HepG2 (cell line): Measurements from ENCODE around the gene ZFPM1.

Experiments
- HNRNPK ChIP-seq: fragments of 200-400 bp; formaldehyde crosslinking; IDR thresholded peaks from 2 replicates; pipeline ENCODE4 v1.6.1; 2018; ENCODE audit warnings: low read length, low read depth, moderate library complexity, mild to moderate bottlenecking; ENCODE audit not compliant: poor library complexity, severe bottlenecking
- POLR2A ChIP-seq, 2 experiments: IDR thresholded peaks; 2 replicates each; pipeline ENCODE4 v1.6.1; 2011; ENCODE audit warnings: low read depth in 2 of 2, low read length in 2 of 2, mild to moderate bottlenecking in 1 of 2, moderate library complexity in 1 of 2; ENCODE audit not compliant: insufficient read depth in 1 of 2
- TFE3 ChIP-seq: IDR thresholded peaks from 2 replicates; pipeline ENCODE4 v1.6.1; 2016
- ZNF20 ChIP-seq: sonication (generic); formaldehyde crosslinking; IDR thresholded peaks from 2 replicates; pipeline ENCODE4 v1.4.0; 2020; ENCODE audit warnings: mild to moderate bottlenecking, moderate library complexity, missing genetic modification reagents

GRCh38 chr16:88578446-88579313 is 125.6 kb downstream of the ZFPM1 start:
- TF ChIP-seq TFE3 (CRISPR knock-in tag): no peak
- TF ChIP-seq POLR2A (IDR thresholded peaks at IDR 0.05; ENCODE audit: insufficient read depth in 1 of 2, low read depth in 2 of 2, low read length in 2 of 2): no peak
- no peak for TF ChIP-seq HNRNPK
- TF ChIP-seq ZNF20: no peak
